Amniotic epithelial cell (primary cell): Measurements from ENCODE around the gene CTSA.
A peak's percentile ranks its signal among the peaks of the same experiment; 100 is the strongest.

Source experiments
- DNase-seq: peaks from one replicate; pipeline ENCODE4 v3.0.0-alpha.2; 2010; ENCODE audit warnings: low read depth

CTSA gene

GRCh38 chr20:45890985-45891983 lies at the start of gene CTSA, which contains the start of gene NEURL2:
TSS of gene CTSA (plus strand) at chr20:45891335. CDS start at chr20:45891569, 234 bp downstream.
TSS of gene NEURL2 (minus strand) at chr20:45891208. CDS start at chr20:45890991, 217 bp downstream.
- peak; percentile 89 for DNase-seq

GRCh38 chr20:45841407-45842129 lies 49.6 kb upstream of the CTSA start:
- DNase-seq = no peak

- DNase-seq = peak; percentile 77
These were observed 48.8 kb upstream of the CTSA start for GRCh38 chr20:45842169-45842812.

- DNase-seq = no peak
These were observed 47.6 kb upstream of the CTSA start for GRCh38 chr20:45843506-45843905.

- no peak for DNase-seq
These were observed 45.7 kb upstream of the CTSA start for GRCh38 chr20:45845452-45845851.

GRCh38 chr20:45848421-45848820 lies 42.7 kb upstream of the CTSA start:
- DNase-seq = no peak

- DNase-seq = peak; percentile 19
These were observed 42.1 kb upstream of the CTSA start for GRCh38 chr20:45848969-45849582.

GRCh38 chr20:45850238-45850637 lies 40.9 kb upstream of the CTSA start:
- no peak for DNase-seq

- no peak for DNase-seq
These were observed 40.2 kb upstream of the CTSA start for GRCh38 chr20:45850926-45851325.

GRCh38 chr20:45851501-45851900 lies 39.6 kb upstream of the CTSA start:
- no peak for DNase-seq

- no peak for DNase-seq
These were observed 38.8 kb upstream of the CTSA start for GRCh38 chr20:45852326-45852725.

- DNase-seq = no peak
These were observed 37.7 kb upstream of the CTSA start for GRCh38 chr20:45853484-45853883.

- peak; percentile 100 for DNase-seq
These were observed 33.8 kb upstream of the CTSA start, which contains the start of the genes ACOT8 and ZSWIM3 for GRCh38 chr20:45857114-45857881. TSS of gene ACOT8 (minus strand) at chr20:45857392. CDS start at chr20:45857315, 77 bp downstream. TSS of gene ZSWIM3 (plus strand) at chr20:45857614. CDS start at chr20:45857826, 212 bp downstream.

- DNase-seq = no peak
These were observed 33.3 kb upstream of the CTSA start for GRCh38 chr20:45857882-45858216.

- no peak for DNase-seq
These were observed 31.2 kb upstream of the CTSA start for GRCh38 chr20:45859916-45860315.

GRCh38 chr20:45860560-45861220 lies 30.4 kb upstream of the CTSA start:
- DNase-seq = peak; percentile 60

GRCh38 chr20:45861221-45862075 lies 29.7 kb upstream of the CTSA start:
- peak; percentile 33 for DNase-seq

- DNase-seq = peak; percentile 67
These were observed 27.3 kb upstream of the CTSA start for GRCh38 chr20:45863543-45864470.
